ENCODE data around the gene SUSD1.

The SUSD1 gene

GRCh38 chr9:112115970-112116753, 58.9 kb downstream of the SUSD1 start (continued):
- TF ChIP-seq, protein P1, sequence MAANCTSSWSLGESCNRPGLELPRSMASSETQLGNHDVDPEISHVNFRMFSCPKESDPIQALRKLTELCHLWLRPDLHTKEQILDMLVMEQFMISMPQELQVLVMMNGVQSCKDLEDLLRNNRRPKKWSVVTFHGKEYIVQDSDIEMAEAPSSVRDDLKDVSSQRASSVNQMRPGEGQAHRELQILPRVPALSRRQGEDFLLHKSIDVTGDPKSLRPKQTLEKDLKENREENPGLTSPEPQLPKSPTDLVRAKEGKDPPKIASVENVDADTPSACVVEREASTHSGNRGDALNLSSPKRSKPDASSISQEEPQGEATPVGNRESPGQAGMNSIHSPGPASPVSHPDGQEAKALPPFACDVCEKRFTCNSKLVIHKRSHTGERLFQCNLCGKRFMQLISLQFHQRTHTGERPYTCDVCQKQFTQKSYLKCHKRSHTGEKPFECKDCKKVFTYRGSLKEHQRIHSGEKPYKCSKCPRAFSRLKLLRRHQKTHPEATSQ (tag by site-specific recombination; IDR thresholded peaks at IDR 0.05), result no peak
- TF ChIP-seq ZNF335 (tag by site-specific recombination; conservative IDR thresholded peaks at IDR 0.05), result no peak

GRCh38 chr9:112115109-112115508, 60.0 kb downstream of the SUSD1 start:
- Histone ChIP-seq H3K9me3 (ENCODE audit: control insufficient read depth, insufficient read depth, low read depth, low read length) (no peaks in the 10 kb centered on the region), H3K4me1 (ENCODE audit: control insufficient read depth, insufficient read depth, low read length) (peaks cover 5% of the 10 kb centered on the region; the same call in 1 of the 2 replicates), H3K36me3 (ENCODE audit: control insufficient read depth in 2 of 2, insufficient read depth in 1 of 2, low read length in 2 of 2) (peaks cover 0 to 4% of the 10 kb centered on the region in 2 experiments; a peak in 2 of 3 replicates), H3K4me3 (ENCODE audit: low read depth, low read length) (no peak overlapping the region), H3K27ac (ENCODE audit: extremely low read depth, low read depth, low read length) (no peak overlapping the region)
- TF ChIP-seq SCRT2 (tag by site-specific recombination; IDR thresholded peaks at IDR 0.05), result no peak
- TF ChIP-seq ZNF10 (tag by site-specific recombination; IDR thresholded peaks at IDR 0.05), result no peak
- TF ChIP-seq ZIC2 (tag by site-specific recombination; IDR thresholded peaks at IDR 0.05), result no peak
- TF ChIP-seq ZNF16 (tag by site-specific recombination; IDR thresholded peaks at IDR 0.05; ENCODE audit: low read depth), result no peak
- no peak for TF ChIP-seq ZEB2 (tag by site-specific recombination; IDR thresholded peaks at IDR 0.05)
- no peak for TF ChIP-seq ZFP3 (tag by site-specific recombination; IDR thresholded peaks at IDR 0.05; ENCODE audit: low read depth)
- TF ChIP-seq ZFP37 (tag by site-specific recombination; IDR thresholded peaks at IDR 0.05), result no peak
- TF ChIP-seq ZNF302 (tag by site-specific recombination; IDR thresholded peaks at IDR 0.05; ENCODE audit: low read depth), result no peak
- TF ChIP-seq ZNF416 (tag by site-specific recombination; IDR thresholded peaks at IDR 0.05), result no peak
- TF ChIP-seq HOXD13 (CRISPR knock-in tag; IDR thresholded peaks at IDR 0.05; ENCODE audit: borderline replicate concordance), result no peak
- ChIA-PET CTCF (interaction anchor here (0.5 to 3.2 kb wide), 5 partner anchors 18 to 788 kb away, joined by 3 to 40 read pairs (median 4); no protein-coding TSS in a partner anchor), POLR2A (no interaction called here)

- ChIA-PET POLR2A (interaction anchor here (1.0 to 1.5 kb wide), 3 partner anchors 220 to 605 kb away, joined by 3 to 7 read pairs (median 4); partner anchors contain the start of genes HSDL2, INIP and PTBP3), CTCF (interaction anchor here (0.5 to 3.2 kb wide), 24 partner anchors 11 to 837 kb away, joined by 3 to 40 read pairs (median 4); partner anchors contain the start of gene INIP)
- no peak for TF ChIP-seq ZNF248 (tag by site-specific recombination; IDR thresholded peaks at IDR 0.05)
- TF ChIP-seq ZNF654 (tag by site-specific recombination; IDR thresholded peaks at IDR 0.05; ENCODE audit: low read depth), result peak; percentile 44
- no peak for TF ChIP-seq MYNN (tag by site-specific recombination; IDR thresholded peaks at IDR 0.05; ENCODE audit: borderline replicate concordance)
- no peak for TF ChIP-seq ZNF626 (tag by site-specific recombination; IDR thresholded peaks at IDR 0.05)
- TF ChIP-seq ZNF398 (tag by site-specific recombination; IDR thresholded peaks at IDR 0.05), result no peak
- TF ChIP-seq, protein P2, sequence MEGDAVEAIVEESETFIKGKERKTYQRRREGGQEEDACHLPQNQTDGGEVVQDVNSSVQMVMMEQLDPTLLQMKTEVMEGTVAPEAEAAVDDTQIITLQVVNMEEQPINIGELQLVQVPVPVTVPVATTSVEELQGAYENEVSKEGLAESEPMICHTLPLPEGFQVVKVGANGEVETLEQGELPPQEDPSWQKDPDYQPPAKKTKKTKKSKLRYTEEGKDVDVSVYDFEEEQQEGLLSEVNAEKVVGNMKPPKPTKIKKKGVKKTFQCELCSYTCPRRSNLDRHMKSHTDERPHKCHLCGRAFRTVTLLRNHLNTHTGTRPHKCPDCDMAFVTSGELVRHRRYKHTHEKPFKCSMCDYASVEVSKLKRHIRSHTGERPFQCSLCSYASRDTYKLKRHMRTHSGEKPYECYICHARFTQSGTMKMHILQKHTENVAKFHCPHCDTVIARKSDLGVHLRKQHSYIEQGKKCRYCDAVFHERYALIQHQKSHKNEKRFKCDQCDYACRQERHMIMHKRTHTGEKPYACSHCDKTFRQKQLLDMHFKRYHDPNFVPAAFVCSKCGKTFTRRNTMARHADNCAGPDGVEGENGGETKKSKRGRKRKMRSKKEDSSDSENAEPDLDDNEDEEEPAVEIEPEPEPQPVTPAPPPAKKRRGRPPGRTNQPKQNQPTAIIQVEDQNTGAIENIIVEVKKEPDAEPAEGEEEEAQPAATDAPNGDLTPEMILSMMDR (tag by site-specific recombination; IDR thresholded peaks at IDR 0.05), result 0 out of 2 replicates have a peak, but pooled peaks have one; percentile 21
- no peak for TF ChIP-seq ZNF324 (tag by site-specific recombination; IDR thresholded peaks at IDR 0.05)
- H3K4me1 ChIP-seq (ENCODE audit: control insufficient read depth, insufficient read depth, low read length), result peaks cover 5% of the 10 kb centered on the region; the same call in 1 of the 2 replicates
- peaks cover 0 to 4% of the 10 kb centered on the region in 2 experiments; a peak in 2 of 3 replicates for H3K36me3 ChIP-seq (ENCODE audit: control insufficient read depth in 2 of 2, insufficient read depth in 1 of 2, low read length in 2 of 2)
- no peak overlapping the region for H3K27ac ChIP-seq (ENCODE audit: extremely low read depth, low read depth, low read length)
- no peaks in the 10 kb centered on the region for H3K9me3 ChIP-seq (ENCODE audit: control insufficient read depth, insufficient read depth, low read depth, low read length)
- H3K4me3 ChIP-seq (ENCODE audit: low read depth, low read length), result no peak overlapping the region
Measured at GRCh38 chr9:112112941-112113681, 62.0 kb downstream of the SUSD1 start.

All from HEK293 (cell line).